HG02870 (cell line): Measurements from ENCODE around the gene ENDOU.
A peak's percentile ranks its signal among the peaks of the same experiment; 100 is the strongest.

ENCODE experiments used
- ATAC-seq: cut with Tn5 transposase; IDR thresholded peaks from one replicate; pipeline ENCODE4 v1.9.1; 2021; ENCODE audit warnings: mild to moderate bottlenecking, moderate library complexity; ENCODE audit not compliant: unreplicated experiment

Gene ENDOU

GRCh38 chr12:47757840-47758583, 32.7 kb upstream of the ENDOU start:
- ATAC-seq = no peak

GRCh38 chr12:47757364-47757839, 32.1 kb upstream of the ENDOU start:
- no peak for ATAC-seq

- ATAC-seq = peak; percentile 77
Observed at GRCh38 chr12:47755655-47756562, 30.6 kb upstream of the ENDOU start.

GRCh38 chr12:47754881-47755280, 29.6 kb upstream of the ENDOU start:
- ATAC-seq = peak; percentile 5

GRCh38 chr12:47754126-47754525, 28.8 kb upstream of the ENDOU start:
- ATAC-seq = no peak

GRCh38 chr12:47753021-47754001, 28.0 kb upstream of the ENDOU start:
- ATAC-seq = no peak

- no peak for ATAC-seq
Observed at GRCh38 chr12:47752552-47752951, 27.3 kb upstream of the ENDOU start.

GRCh38 chr12:47752121-47752520, 26.8 kb upstream of the ENDOU start:
- no peak for ATAC-seq

- ATAC-seq = no peak
Observed at GRCh38 chr12:47751561-47751960, 26.3 kb upstream of the ENDOU start.

GRCh38 chr12:47750916-47751470, 25.7 kb upstream of the ENDOU start:
- no peak for ATAC-seq

GRCh38 chr12:47750229-47750798, 25.0 kb upstream of the ENDOU start:
- ATAC-seq = no peak

- ATAC-seq = no peak
Observed at GRCh38 chr12:47748899-47749298, 23.6 kb upstream of the ENDOU start.

- ATAC-seq = no peak
Observed at GRCh38 chr12:47748507-47748828, 23.2 kb upstream of the ENDOU start.

- ATAC-seq = no peak
Observed at GRCh38 chr12:47747596-47748506, 22.6 kb upstream of the ENDOU start.

- ATAC-seq = no peak
Observed at GRCh38 chr12:47747126-47747525, 21.8 kb upstream of the ENDOU start.

GRCh38 chr12:47746523-47746922, 21.2 kb upstream of the ENDOU start:
- ATAC-seq = no peak

GRCh38 chr12:47746073-47746472, 20.8 kb upstream of the ENDOU start:
- ATAC-seq = no peak

- no peak for ATAC-seq
Observed at GRCh38 chr12:47745485-47746041, 20.3 kb upstream of the ENDOU start.
